Measurements from ENCODE around the gene RASGEF1C. TPM values are rescaled to one million over a fixed set of nuclear protein-coding genes. Genes with fewer than 3 reads are reported as not detected.

Gene RASGEF1C
- total RNA-seq, 1 donor from 2014 or later = 0.26 TPM

DNA sequence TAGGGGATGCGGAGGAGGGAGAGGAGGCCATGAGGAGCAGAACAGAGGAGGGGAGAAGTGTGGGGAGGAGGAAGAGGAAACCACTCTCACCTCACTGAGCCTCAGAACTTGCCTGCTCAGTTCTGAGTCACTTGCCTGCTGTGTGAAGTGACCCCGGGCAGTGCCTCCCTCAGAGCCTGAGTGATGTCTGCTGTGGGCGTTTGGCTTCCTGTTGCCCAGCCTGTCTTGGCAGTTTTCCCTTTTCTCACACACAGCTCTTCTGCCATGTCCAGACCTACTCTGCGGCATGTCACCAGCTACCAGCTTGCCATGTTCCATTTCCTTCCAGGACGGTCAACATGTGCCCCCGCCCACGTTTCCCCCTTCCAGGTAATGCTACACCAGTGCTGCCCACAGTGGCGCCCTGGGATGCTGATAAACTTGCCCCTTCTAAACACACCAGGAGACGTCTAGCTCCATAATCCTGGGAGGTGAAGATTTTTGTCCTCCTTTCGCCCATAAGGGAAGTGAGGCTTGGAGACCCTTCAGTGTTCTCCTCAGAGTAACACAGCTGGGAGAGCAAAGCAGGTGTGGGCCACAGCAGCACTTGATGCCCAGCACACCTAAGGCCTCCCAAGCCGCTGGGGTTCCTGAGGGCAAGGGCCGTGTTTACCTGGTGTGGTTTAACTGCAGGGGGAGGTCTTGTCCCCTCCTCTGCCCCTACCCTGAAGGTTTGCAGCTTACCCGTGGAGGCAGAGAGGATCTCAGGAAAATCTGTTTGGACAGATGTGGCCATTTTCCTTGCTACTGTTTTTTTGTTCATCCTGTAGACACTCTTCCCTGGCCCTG, 73.7 kb downstream of the RASGEF1C start:
- H3K27ac Mint-ChIP-seq = no peak overlapping the region
- H3F3A ChIP-seq (ENCODE audit: low read depth) = no peaks in the 10 kb centered on the region
- H3K4me1 ChIP-seq = no peaks in the 10 kb centered on the region
- H3K36me3 Mint-ChIP-seq = no peaks in the 10 kb centered on the region
- H3K36me3 ChIP-seq = no peaks in the 10 kb centered on the region
- no peak overlapping the region for H3K9ac ChIP-seq
- no peak overlapping the region for H3K27ac ChIP-seq
- H3K27me3 ChIP-seq = no peaks in the 10 kb centered on the region
- no peaks in the 10 kb centered on the region for H3K79me2 ChIP-seq (ENCODE audit: low read depth)
- H3K9me3 Mint-ChIP-seq = no peaks in the 10 kb centered on the region
- peaks cover 33% of the 10 kb centered on the region for H3K4me1 Mint-ChIP-seq
- DNase-seq (ENCODE audit: low spot score) = no peak
- no peak overlapping the region for H3K4me2 ChIP-seq
- peaks cover 9% of the 10 kb centered on the region for H3K27me3 Mint-ChIP-seq (ENCODE audit: insufficient read depth, low read depth)
- H3K9me3 ChIP-seq (ENCODE audit: low read depth) = no peaks in the 10 kb centered on the region
- H3K4me3 Mint-ChIP-seq = no peak overlapping the region
- TF ChIP-seq, protein P1, sequence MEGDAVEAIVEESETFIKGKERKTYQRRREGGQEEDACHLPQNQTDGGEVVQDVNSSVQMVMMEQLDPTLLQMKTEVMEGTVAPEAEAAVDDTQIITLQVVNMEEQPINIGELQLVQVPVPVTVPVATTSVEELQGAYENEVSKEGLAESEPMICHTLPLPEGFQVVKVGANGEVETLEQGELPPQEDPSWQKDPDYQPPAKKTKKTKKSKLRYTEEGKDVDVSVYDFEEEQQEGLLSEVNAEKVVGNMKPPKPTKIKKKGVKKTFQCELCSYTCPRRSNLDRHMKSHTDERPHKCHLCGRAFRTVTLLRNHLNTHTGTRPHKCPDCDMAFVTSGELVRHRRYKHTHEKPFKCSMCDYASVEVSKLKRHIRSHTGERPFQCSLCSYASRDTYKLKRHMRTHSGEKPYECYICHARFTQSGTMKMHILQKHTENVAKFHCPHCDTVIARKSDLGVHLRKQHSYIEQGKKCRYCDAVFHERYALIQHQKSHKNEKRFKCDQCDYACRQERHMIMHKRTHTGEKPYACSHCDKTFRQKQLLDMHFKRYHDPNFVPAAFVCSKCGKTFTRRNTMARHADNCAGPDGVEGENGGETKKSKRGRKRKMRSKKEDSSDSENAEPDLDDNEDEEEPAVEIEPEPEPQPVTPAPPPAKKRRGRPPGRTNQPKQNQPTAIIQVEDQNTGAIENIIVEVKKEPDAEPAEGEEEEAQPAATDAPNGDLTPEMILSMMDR (IDR thresholded peaks at IDR 0.05) = no peak
- H4K20me1 ChIP-seq (ENCODE audit: low read depth) = no peaks in the 10 kb centered on the region
- H3K4me3 ChIP-seq = no peak overlapping the region
- H2AFZ ChIP-seq (replicated peaks) = no peak overlapping the region

DNA sequence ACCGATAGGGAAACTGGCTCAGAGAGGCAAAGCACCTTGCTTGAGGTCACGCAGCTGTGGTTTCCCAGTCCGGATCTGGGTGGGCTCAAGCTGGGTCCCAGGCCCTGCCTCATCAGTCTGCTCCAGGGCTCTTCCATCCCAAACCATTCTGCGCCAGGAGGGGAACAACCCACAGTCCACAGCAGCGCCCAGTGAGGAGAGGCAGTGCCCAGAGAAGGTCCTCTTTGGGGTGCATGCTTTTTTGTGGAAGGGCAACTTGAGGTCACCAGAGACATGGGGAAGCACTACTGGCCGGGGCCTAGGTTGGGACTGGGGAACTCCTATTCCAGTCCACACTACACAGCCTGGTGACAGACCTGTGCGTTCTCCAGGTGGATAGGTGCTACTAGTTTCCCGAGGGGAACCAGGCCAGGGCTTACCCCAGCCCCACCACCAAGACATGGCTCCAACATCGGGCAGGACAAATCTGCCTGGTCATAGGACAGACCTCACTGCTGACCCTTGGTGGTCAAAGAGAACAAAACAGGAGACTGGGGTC, 75.0 kb downstream of the RASGEF1C start:
- Mint-ChIP-seq H3K4me3 (no peak overlapping the region), H3K36me3 (no peaks in the 10 kb centered on the region), H3K27ac (no peak overlapping the region), H3K4me1 (peaks cover 25% of the 10 kb centered on the region), H3K9me3 (no peaks in the 10 kb centered on the region), H3K27me3 (ENCODE audit: insufficient read depth, low read depth) (peaks cover 11% of the 10 kb centered on the region)
- Histone ChIP-seq H3K4me3 (no peak overlapping the region), H3F3A (ENCODE audit: low read depth) (no peaks in the 10 kb centered on the region), H3K9ac (no peak overlapping the region), H3K4me1 (no peaks in the 10 kb centered on the region), H3K9me3 (ENCODE audit: low read depth) (no peaks in the 10 kb centered on the region), H3K27ac (no peak overlapping the region), H4K20me1 (ENCODE audit: low read depth) (no peaks in the 10 kb centered on the region), H3K4me2 (no peak overlapping the region), H3K36me3 (no peaks in the 10 kb centered on the region), H3K27me3 (no peaks in the 10 kb centered on the region), H3K79me2 (ENCODE audit: low read depth) (no peaks in the 10 kb centered on the region), H2AFZ (replicated peaks) (no peak overlapping the region)
- TF ChIP-seq, protein P1 (IDR thresholded peaks at IDR 0.05) = no peak
- TF ChIP-seq EZH2phosphoT487 (IDR thresholded peaks at IDR 0.05) = no peak
- no peak for TF ChIP-seq EZH2 (IDR thresholded peaks at IDR 0.05)
- DNase-seq (ENCODE audit: low spot score) = no peak

DNA sequence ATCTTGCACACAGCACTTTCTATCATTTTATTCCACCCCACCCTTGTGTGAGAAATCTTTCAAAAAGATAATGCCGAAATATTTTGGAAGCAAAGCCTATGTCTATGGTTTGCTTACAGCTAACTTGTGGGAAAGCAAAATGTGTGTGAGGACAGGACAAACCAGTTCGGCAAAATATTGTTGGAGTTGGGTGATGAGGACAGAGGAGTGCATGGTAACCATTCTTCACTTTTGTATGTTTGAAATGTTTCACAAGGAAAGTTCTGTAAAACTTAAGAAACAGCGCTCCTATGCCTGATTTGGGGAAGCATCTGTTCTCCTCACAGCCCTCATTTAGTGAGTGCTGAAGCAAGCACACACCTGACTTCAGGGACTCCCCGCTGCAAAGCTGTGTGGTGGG, 75.5 kb downstream of the RASGEF1C start:
- H3K4me3 Mint-ChIP-seq = no peak overlapping the region
- Histone ChIP-seq H3K27me3 (no peaks in the 10 kb centered on the region), H2AFZ (replicated peaks) (no peak overlapping the region), H3K4me2 (no peak overlapping the region), H3K4me3 (no peak overlapping the region), H3K36me3 (no peaks in the 10 kb centered on the region), H3F3A (ENCODE audit: low read depth) (no peaks in the 10 kb centered on the region), H3K27ac (no peak overlapping the region), H3K79me2 (ENCODE audit: low read depth) (no peaks in the 10 kb centered on the region), H3K4me1 (no peaks in the 10 kb centered on the region), H3K9ac (no peak overlapping the region), H4K20me1 (ENCODE audit: low read depth) (no peaks in the 10 kb centered on the region), H3K9me3 (ENCODE audit: low read depth) (no peaks in the 10 kb centered on the region)
- no peak for TF ChIP-seq EZH2phosphoT487 (IDR thresholded peaks at IDR 0.05)
- TF ChIP-seq EZH2 (IDR thresholded peaks at IDR 0.05) = no peak
- TF ChIP-seq, protein P1 (IDR thresholded peaks at IDR 0.05) = no peak
- DNase-seq (ENCODE audit: low spot score) = no peak
- H3K27ac Mint-ChIP-seq = no peak overlapping the region
- H3K27me3 Mint-ChIP-seq (ENCODE audit: insufficient read depth, low read depth) = peaks cover 9% of the 10 kb centered on the region
- peaks cover 20% of the 10 kb centered on the region for H3K4me1 Mint-ChIP-seq
- H3K36me3 Mint-ChIP-seq = no peaks in the 10 kb centered on the region
- no peaks in the 10 kb centered on the region for H3K9me3 Mint-ChIP-seq
